HG02852 (cell line): Measurements from ENCODE around the gene ARHGEF3.

Experiments
- ATAC-seq: cut with Tn5 transposase; IDR thresholded peaks from one replicate; pipeline ENCODE4 v1.9.1; 2021; ENCODE audit warnings: mild to moderate bottlenecking, moderate library complexity; ENCODE audit not compliant: unreplicated experiment

The ARHGEF3 gene

DNA sequence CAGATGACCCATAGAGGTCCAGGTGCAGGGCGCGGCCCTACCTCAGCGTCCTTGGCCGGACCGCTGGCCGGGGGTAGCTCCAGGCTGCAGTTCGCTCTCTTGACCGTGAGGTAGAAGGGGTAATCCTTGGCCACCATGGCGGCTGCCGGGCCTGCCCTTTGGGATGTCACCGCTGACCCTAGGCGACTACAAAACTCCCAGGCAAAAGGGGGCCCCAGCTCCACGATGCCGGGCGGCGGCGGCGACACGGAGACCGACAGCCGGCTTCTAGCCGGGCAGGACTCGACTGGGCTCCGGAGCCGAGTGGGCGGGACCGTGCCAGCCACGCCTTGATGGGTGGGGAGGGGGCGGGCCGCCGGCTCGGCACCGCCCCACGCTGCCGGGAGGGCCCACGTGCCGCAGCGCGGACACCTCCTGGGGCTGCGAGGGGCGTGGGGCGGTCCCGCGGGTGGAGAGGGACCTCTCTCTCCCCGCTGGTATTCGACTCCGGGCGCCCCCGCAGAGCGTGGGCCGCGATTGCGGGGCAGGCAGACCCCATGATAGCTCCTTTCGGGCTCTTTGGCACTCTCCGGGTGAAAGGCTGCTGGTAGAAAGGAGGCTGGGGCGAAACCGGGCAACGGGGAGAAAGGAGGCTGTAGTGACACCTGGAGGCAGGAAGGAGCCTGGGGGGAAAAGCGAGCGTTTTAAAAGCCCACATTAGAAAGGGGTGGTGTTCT is at the start of gene ARHGEF3:
Gene ARHGEF3, minus strand, starts transcription at position 288 of the 716 bp plus-strand sequence. Its CDS starts 151 bp downstream, at position 137.
- ATAC-seq: peak; percentile 80

GRCh38 chr3:56849698-56850097 is 47.9 kb upstream of the ARHGEF3 start:
- no peak for ATAC-seq

GRCh38 chr3:56845505-56845904 is 43.8 kb upstream of the ARHGEF3 start:
- ATAC-seq: no peak

- ATAC-seq: no peak
These were observed 42.8 kb upstream of the ARHGEF3 start for GRCh38 chr3:56844536-56844935.

GRCh38 chr3:56839784-56840715 is 38.3 kb upstream of the ARHGEF3 start:
- no peak for ATAC-seq

GRCh38 chr3:56838448-56838847 is 36.7 kb upstream of the ARHGEF3 start:
- ATAC-seq: no peak

DNA sequence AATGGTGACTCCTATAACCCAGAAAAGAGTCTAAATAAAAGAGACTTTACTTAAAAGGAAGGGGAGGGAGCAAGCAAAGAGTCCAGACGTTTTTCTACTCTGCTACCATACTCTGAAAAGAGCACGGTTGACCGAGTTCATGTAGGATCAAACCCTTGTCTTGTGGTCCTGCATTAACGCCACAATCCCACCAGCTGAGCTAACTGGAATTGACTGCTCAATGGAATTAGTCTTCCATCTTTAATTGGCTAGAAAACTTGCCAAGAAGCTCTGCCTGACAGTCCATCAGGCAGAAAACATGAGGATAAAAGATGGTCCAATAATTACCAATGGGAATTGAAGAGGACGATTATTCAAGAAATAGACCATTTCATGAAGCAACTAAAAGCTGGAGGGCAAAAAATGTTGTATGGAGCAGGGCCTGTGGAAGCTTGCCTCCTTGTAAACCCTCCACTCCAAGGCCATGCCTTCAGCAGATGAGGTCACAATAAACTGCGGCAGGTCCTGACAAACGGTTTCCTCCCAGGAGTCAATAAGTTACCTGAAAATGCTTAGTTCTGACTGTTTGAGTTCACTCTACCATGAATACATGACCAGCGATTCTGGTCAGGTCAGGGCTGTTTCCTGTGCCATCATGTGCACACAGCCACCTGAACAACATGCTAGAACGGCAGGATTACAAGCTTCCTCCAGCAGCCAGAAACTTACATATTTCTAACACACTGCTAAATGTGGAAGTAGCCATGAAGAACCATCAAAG is 35.6 kb upstream of the ARHGEF3 start:
- no peak for ATAC-seq

DNA sequence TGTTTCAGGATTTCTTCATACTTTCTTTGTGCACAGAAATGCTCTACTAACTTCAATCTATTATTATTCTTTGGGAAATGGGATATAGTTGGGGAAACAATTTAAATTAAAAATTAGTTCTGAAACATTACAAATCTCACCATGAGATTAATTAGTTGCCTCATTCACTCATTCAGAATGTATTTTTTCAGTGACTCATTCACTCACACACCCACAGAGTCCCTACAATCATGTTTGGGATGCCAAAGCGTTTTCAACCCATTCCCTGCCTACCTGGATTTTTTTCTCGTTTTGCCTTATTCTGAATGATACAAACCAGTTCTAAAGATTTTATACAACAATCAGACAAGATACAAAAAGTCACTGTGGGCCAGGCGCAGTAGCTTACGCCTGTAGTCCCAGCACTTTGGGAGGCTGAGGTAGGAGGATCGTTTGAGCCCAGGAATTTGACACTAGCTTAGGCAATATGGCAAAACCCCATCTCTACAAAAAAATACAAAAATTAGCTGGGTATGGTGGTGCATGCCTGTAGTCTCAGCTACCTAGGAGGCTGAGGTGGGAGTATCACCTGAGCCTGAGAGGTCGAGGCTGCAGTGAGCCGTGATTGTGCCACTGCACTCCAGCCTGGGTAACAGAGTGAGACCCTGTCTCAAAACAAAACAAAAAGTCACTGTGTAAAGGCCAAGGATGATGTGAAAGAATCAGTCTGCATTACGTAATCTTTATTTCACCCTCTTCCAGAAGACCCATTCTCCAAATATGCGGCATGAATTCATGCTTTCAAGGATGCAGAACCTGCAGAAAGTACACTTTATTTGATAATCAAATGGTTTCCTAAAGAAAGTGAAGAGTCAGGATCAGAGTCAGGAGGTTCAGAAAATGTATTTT is 34.8 kb upstream of the ARHGEF3 start:
- ATAC-seq: no peak

DNA sequence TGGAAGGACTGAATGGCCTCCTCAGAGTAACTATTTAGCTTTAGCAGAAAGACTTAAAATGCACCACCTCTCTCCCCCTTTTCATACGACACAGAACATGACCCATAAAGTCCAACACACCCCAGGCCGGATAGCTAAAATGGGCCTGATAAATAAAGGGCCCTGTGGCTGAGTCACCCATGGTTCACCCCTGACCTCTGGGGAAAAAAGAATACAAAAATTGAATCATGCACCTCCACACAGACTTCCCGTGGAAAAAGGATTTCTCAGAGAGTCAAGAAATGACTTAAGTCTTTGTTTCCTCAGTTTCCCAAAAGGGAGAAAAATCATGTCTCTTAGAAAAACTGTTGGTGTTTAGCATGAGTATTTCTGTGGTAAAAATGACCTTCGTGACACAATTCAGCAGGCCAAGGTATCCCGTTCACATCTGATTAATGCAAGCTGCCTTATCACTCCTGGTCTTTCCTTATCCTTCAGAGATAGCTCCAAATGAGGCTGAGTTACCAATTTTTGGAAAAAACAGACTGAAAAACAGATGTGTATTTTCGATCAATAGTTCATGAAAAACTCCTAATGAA is 34.0 kb upstream of the ARHGEF3 start:
- ATAC-seq: no peak

GRCh38 chr3:56833536-56833935 is 31.8 kb upstream of the ARHGEF3 start:
- ATAC-seq: no peak

DNA sequence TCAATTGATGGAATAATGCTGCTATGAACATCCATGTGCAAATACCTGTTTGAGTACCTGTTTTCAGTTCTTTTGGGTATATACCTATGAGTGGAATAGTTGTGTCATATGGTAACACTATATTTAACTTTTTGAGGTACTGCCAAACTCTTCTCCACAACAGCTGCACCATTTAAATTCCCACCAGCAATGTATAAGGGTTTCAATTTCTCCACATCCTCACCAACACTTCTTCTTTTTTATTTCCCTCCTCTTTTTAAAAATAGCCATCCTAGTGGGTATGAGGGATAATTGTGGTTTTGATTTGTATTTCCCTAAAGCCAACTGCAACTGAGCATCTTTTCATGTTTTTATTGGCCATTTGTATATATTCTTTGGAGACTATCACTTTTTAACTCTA is 31.3 kb upstream of the ARHGEF3 start:
- ATAC-seq: no peak

- no peak for ATAC-seq
These were observed 29.8 kb upstream of the ARHGEF3 start for GRCh38 chr3:56831572-56831971.

GRCh38 chr3:56830884-56831283 is 29.1 kb upstream of the ARHGEF3 start:
- ATAC-seq: no peak

DNA sequence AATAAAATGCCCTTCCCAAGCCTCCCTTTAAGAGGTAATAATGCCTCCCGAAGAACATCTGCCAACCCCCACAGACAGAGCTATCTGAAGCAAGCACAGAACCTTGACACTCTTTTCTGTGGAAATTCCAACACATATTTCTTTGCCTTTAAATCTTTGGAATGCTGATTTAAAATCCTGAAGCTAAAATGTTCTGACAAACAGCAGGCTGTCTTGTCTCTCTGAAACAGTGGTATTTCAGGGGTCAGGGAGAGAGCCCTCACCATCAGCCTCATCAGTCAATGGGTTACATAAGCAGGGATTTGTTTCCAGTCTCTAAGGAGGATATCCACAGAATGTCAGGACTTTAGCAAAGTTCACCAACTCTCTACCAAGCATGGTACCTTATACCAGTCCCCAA is 27.8 kb upstream of the ARHGEF3 start:
- ATAC-seq: no peak

DNA sequence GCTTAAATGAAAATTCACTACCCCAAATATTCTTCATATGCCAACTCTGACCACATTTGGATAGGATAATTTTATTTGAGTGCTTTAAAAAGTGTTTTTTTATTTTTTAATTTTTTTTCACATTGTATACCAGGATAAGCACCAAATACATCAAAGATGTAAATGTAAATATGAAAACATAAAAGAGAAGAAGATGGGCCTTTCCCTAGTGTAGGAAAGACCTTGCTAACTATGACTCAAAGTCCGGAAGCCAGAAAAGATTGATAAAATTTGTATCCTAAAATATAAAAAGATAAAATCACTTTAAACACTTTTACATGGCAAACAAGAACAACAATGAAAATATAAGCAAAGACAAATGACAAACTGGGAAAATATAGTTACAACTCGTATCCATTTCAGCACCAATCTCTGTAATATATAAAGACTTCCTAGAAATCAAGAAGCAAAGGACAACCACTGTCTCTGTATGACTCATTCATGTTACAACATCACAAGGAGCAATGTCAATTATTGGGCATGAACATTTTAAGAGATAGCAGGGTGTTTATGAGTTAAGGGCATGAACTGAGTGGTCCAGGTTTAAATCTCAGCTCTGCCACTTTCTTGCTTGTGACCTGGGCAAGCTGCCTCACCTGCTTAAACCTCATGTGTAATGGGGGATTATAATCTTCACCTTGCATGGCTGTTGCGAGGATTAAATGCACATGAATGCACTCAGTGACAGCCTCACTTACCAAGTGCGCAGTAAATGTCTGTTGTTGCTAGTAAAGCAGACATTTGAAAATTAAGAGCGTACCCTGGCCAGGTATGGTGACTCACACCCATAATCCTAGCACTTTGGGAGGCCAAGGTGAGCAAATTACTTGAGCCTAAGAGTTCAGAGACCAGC is 25.3 kb upstream of the ARHGEF3 start:
- no peak for ATAC-seq

GRCh38 chr3:56825567-56826438 is 24.1 kb upstream of the ARHGEF3 start:
- ATAC-seq: no peak

GRCh38 chr3:56823984-56824703 is 22.4 kb upstream of the ARHGEF3 start:
- no peak for ATAC-seq
